OCI-LY3 (cell line): ENCODE measurements around the gene TSC1.

Experiments used
- EZH2phosphoT487 ChIP-seq: fragments of 200-600 bp; shearing (Covaris generic); IDR thresholded peaks from 2 replicates; pipeline ENCODE4 v1.6.1; 2018; ENCODE audit warnings: antibody characterized with exemption, mixed run types, low read depth
- TF ChIP-seq, protein P1 (sequence below): fragments of 200-600, 300-600 bp; sonication (generic); IDR thresholded peaks from 2 replicates; pipeline ENCODE4 v1.5.1; 2014; ENCODE audit warnings: antibody characterized with exemption, low read length, low read depth

DNA sequence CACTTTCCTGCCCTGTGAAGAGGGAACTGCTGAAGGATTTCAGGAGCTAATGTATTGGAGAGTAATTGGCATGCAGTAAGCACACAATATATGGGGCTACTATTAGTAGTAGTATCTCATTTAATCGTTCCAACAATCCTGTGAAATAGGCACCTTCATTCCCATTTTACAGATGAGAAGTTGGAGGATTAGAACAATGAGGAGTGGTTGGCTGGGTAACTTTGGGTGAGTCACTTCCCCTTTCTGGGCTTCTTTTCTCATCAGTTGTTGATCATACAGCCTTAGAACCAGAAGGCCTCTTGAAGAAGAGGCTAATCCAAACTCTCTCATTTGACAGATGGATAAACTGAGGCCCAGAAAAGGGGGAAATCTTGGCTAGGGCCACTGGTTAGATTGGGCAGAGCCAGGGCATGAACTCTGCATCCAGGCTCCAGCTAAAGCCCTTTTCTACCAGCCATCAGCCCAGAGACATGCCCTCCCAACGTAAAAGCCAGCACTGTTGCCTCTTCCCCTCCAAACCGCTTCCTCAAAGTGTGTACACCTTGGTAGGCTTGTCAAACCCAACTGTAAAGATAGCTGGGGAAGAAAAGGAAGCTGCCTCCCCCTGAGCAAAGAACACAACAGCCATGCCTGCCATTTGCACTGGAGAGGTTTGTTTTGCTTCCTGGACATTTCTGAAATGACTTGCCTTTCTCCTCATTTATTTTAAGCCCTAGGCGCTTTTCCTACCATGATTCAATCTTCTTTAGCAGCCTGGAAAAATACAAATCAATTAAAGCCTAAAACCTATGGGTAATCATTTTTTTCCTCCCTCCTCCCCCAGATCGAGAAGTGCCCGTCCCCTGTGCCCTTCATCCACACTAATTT, 64.7 kb downstream of the TSC1 start:
- TF ChIP-seq, protein P1, sequence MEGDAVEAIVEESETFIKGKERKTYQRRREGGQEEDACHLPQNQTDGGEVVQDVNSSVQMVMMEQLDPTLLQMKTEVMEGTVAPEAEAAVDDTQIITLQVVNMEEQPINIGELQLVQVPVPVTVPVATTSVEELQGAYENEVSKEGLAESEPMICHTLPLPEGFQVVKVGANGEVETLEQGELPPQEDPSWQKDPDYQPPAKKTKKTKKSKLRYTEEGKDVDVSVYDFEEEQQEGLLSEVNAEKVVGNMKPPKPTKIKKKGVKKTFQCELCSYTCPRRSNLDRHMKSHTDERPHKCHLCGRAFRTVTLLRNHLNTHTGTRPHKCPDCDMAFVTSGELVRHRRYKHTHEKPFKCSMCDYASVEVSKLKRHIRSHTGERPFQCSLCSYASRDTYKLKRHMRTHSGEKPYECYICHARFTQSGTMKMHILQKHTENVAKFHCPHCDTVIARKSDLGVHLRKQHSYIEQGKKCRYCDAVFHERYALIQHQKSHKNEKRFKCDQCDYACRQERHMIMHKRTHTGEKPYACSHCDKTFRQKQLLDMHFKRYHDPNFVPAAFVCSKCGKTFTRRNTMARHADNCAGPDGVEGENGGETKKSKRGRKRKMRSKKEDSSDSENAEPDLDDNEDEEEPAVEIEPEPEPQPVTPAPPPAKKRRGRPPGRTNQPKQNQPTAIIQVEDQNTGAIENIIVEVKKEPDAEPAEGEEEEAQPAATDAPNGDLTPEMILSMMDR = no peak
- no peak for TF ChIP-seq EZH2phosphoT487
